B cell (primary cell): ENCODE data around the gene HELB. TPM values are rescaled to one million over a fixed set of nuclear protein-coding genes. Genes with fewer than 3 reads are reported as not detected.

Experiments
- ATAC-seq: fragments of 200-7000 bp; cut with Tn5 transposase; one replicate; pipeline ENCODE4 v1.10.0; 2021; ENCODE audit warnings: low read depth, mild to moderate bottlenecking, moderate number of reproducible peaks, moderate library complexity
- CTCF ChIA-PET: fragments of 350-600 bp; sonication (Branson Sonifier 250); formaldehyde crosslinking; loops from one replicate; lab custom pipeline; 2021; ENCODE audit warnings: antibody characterized with exemption, inconsistent platforms; lab: Charles Lee
- POLR2A ChIA-PET: fragments of 350-600 bp; sonication (Branson Sonifier 250); formaldehyde crosslinking; loops from one replicate; lab custom pipeline; 2021; ENCODE audit warnings: antibody characterized with exemption; lab: Charles Lee
- DNase-seq: peaks from one replicate; pipeline ENCODE4 v3.0.0; 2013
- H2AFZ ChIP-seq: 2 replicates; pipeline ENCODE4 v1.6.1; 2012; ENCODE audit warnings: mild to moderate bottlenecking, low read depth, low read length; ENCODE audit not compliant: insufficient read depth, poor library complexity, severe bottlenecking
- H3K27ac ChIP-seq, 2 donors: 1 replicate in 1 of 2; 2 replicates in 1 of 2; pipeline ENCODE4 v1.5.1; 2012 to 2013; ENCODE audit warnings: low read length in 2 of 2, mild to moderate bottlenecking in 2 of 2, moderate library complexity in 1 of 2
- H3K27me3 ChIP-seq, 4 experiments: fragments of 200-600 bp in 1 of 4; sonication (generic) in 1 of 4; replicated peaks in 1 of 4; 1 replicate in 2 of 4; 2 replicates in 2 of 4; pipeline versions ENCODE4 v1.6.1 to v1.7.0; 2013 to 2016; ENCODE audit warnings: low read length in 3 of 4, mild to moderate bottlenecking in 2 of 4, mixed read lengths in 1 of 4, moderate library complexity in 1 of 4; ENCODE audit not compliant: insufficient read depth in 4 of 4, control insufficient read depth in 3 of 4; ENCODE audit errors: control extremely low read depth in 1 of 4
- H3K36me3 ChIP-seq, 2 experiments: replicated peaks in 1 of 2; 1 replicate in 1 of 2; 2 replicates in 1 of 2; pipeline versions ENCODE4 v1.6.1 to v1.7.1; 2013; ENCODE audit warnings: low read length in 1 of 2; ENCODE audit not compliant: insufficient read depth in 2 of 2, control insufficient read depth in 1 of 2; ENCODE audit errors: control extremely low read depth in 1 of 2, extremely low read depth in 1 of 2
- H3K4me1 ChIP-seq, 2 donors: fragments of 200-600 bp in 1 of 2; sonication (generic) in 1 of 2; 1 replicate in 1 of 2; 2 replicates in 1 of 2; pipeline versions ENCODE4 v1.5.1 to v1.6.1; 2013 to 2017; ENCODE audit warnings: low read length in 2 of 2; ENCODE audit not compliant: control insufficient read depth in 2 of 2, insufficient read depth in 2 of 2
- H3K4me2 ChIP-seq: replicated peaks from 2 replicates; pipeline ENCODE3; 2012; ENCODE audit warnings: mild to moderate bottlenecking, low read depth, low read length; ENCODE audit not compliant: poor library complexity, severe bottlenecking
- H3K4me3 ChIP-seq, 5 experiments: fragments of 200-600 bp in 1 of 5; sonication (generic) in 1 of 5; 1 replicate in 3 of 5; 2 replicates in 2 of 5; pipeline versions ENCODE4 v1.5.1 to v1.7.0; 2011 to 2016; ENCODE audit warnings: low read length in 4 of 5, mild to moderate bottlenecking in 4 of 5, low read depth in 2 of 5, control low read depth in 1 of 5, moderate library complexity in 1 of 5; ENCODE audit not compliant: insufficient read depth in 1 of 5; ENCODE audit errors: control extremely low read depth in 1 of 5, extremely low read depth in 1 of 5
- H3K79me2 ChIP-seq: fragments of 200-600 bp; sonication (generic); one replicate; pipeline ENCODE4 v1.6.0; 2016; ENCODE audit warnings: low read length; ENCODE audit not compliant: control insufficient read depth, insufficient read depth
- H3K9ac ChIP-seq: fragments of 200-600 bp; sonication (generic); 2 replicates; pipeline ENCODE4 v1.6.1; 2017; ENCODE audit warnings: mild to moderate bottlenecking, low read length, moderate library complexity
- H3K9me3 ChIP-seq, 3 donors: one replicate each; pipeline versions ENCODE4 v1.6.1 to v1.7.1; 2013; ENCODE audit warnings: low read length in 2 of 3; ENCODE audit not compliant: control insufficient read depth in 2 of 3, insufficient read depth in 1 of 3; ENCODE audit errors: control extremely low read depth in 1 of 3
- H4K20me1 ChIP-seq: 2 replicates; pipeline ENCODE4 v1.6.0; 2012; ENCODE audit warnings: mild to moderate bottlenecking, low read length; ENCODE audit not compliant: insufficient read depth, control insufficient read depth, poor library complexity, severe bottlenecking
- H3K27ac Mint-ChIP-seq: one replicate; pipeline ENCODE4 v1.8.0; 2021; ENCODE audit warnings: mixed read lengths
- H3K27me3 Mint-ChIP-seq: one replicate; pipeline ENCODE4 v1.8.0; 2021; ENCODE audit warnings: mixed read lengths
- H3K4me1 Mint-ChIP-seq: one replicate; pipeline ENCODE4 v1.8.0; 2021; ENCODE audit warnings: mixed read lengths
- H3K4me3 Mint-ChIP-seq: one replicate; pipeline ENCODE4 v1.8.0; 2021; ENCODE audit warnings: mixed read lengths
- H3K9me3 Mint-ChIP-seq: one replicate; pipeline ENCODE4 v1.8.0; 2022; ENCODE audit warnings: mixed read lengths; ENCODE audit not compliant: insufficient read depth
- CTCF ChIP-seq: fragments of 200-600 bp; IDR thresholded peaks from one replicate; pipeline ENCODE4 v1.8.0; 2022; ENCODE audit warnings: antibody characterized with exemption, mild to moderate bottlenecking
- EZH2 ChIP-seq: IDR thresholded peaks from 2 replicates; pipeline ENCODE4 v1.6.1; 2012; ENCODE audit warnings: borderline replicate concordance, low read depth, mild to moderate bottlenecking, moderate library complexity, low read length; ENCODE audit not compliant: insufficient read depth, poor library complexity, severe bottlenecking
- WGBS: methylation state at CpG from one replicate; pipeline ENCODE4 v1.1.5; 2013; ENCODE audit warnings: missing lambda C conversion rate; ENCODE audit not compliant: insufficient coverage; 5-methylcytosine and 5-hydroxymethylcytosine counted together
- intact Hi-C: fragments of 100-400 bp; cut with micrococcal nuclease; formaldehyde crosslinking; loops from one replicate; pipeline ENCODE4 v1.10.0; 2022
- polyA plus RNA-seq: library from polyadenylated mRNA; depleted of rRNA; stranded (reverse); fragments of >200 nt; gene quantifications from 2 replicates; pipeline ENCODE4 v1.2.3, GENCODE V29; 2012
- total RNA-seq, 2 donors: library from RNA; stranded (reverse); fragments of 120-200 nt in 1 of 2; gene quantifications; 1 replicate in 1 of 2; 2 replicates in 1 of 2; pipeline versions ENCODE4 v1.2.3 to v1.2.4, GENCODE V29; 2013 to 2022

The HELB gene
- total and polyA plus RNA-seq, 2 donors (not counting 1 experiment from before 2014, with no cell fraction given), result 2.4 to 10.0 TPM

DNA sequence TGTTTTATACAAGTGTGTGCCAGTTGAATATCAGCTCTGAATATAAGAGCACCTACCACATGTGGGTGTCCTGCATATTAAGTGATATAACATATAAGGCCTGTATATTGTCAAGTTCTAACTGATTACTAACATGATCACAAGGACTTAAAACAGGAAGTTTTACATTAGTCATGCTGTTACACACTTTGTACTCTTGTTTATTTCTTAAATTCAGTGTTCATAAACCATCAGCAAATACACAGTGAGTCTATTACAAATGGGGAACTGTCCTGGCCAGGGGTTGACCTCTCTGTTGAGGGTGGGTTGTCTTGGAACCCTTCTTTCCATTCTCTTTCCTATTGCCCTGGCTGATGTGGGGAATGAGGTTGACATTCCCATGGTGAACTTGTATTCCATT is 19.1 kb downstream of the HELB start:
- no peak overlapping the region for H3K27ac ChIP-seq
- H3K27ac Mint-ChIP-seq, result no peak overlapping the region
- DNase-seq (no peak), ATAC-seq (no peak)
- no peak for TF ChIP-seq EZH2
- TF ChIP-seq CTCF, result no peak
- H4K20me1 ChIP-seq, result no peaks in the 10 kb centered on the region
- no peaks in the 10 kb centered on the region for H3K9me3 Mint-ChIP-seq
- no peaks in the 10 kb centered on the region for H3K9me3 ChIP-seq
- H3K4me2 ChIP-seq, result no peak overlapping the region
- no peak overlapping the region for H3K4me3 Mint-ChIP-seq
- H3K4me3 ChIP-seq, result no peak overlapping the region
- no peaks in the 10 kb centered on the region for H3K27me3 Mint-ChIP-seq
- no peaks in the 10 kb centered on the region for H3K79me2 ChIP-seq
- intact Hi-C loops, result no loop called here
- CTCF ChIA-PET, result no interaction called here
- H3K4me1 Mint-ChIP-seq, result peaks cover 2% of the 10 kb centered on the region
- peaks cover 6 to 31% of the 10 kb centered on the region in 2 experiments for H3K36me3 ChIP-seq
- H3K4me1 ChIP-seq, result no peaks in the 10 kb centered on the region
- no peaks in the 10 kb centered on the region for H3K27me3 ChIP-seq
- H2AFZ ChIP-seq, result no peak overlapping the region
- POLR2A ChIA-PET, result no interaction called here
- no peak overlapping the region for H3K9ac ChIP-seq

DNA sequence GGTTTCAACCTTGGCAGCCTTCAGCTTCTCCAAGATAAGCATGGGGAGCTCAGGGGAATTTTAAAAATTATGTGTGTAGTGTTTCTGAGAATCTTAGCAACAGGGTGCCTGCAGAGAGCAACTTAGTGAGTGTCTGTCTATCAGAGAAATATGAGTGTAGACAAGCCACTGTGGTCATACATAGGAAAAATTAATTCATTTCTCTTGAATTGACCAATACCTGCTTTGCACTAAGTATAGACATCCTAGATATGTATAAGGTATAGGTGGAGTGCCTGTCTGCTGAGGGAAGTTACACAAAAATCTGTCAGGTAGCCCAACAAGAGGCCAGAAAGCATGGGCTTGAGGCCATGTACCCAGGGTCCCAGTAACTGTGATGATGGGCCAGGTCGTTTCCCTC is 20.7 kb downstream of the HELB start:
- POLR2A ChIA-PET, result no interaction called here
- H3K9me3 ChIP-seq, result no peaks in the 10 kb centered on the region

More for the DNA sequence above, 20.7 kb downstream of the HELB start:
- no peak for ATAC-seq
- Histone ChIP-seq H4K20me1 (no peaks in the 10 kb centered on the region), H3K4me2 (no peak overlapping the region), H2AFZ (no peak overlapping the region), H3K79me2 (no peaks in the 10 kb centered on the region), H3K27ac (no peak overlapping the region), H3K36me3 (peaks cover 6 to 24% of the 10 kb centered on the region in 2 experiments), H3K4me3 (no peak overlapping the region), H3K4me1 (no peaks in the 10 kb centered on the region), H3K9ac (no peak overlapping the region), H3K27me3 (no peaks in the 10 kb centered on the region)
- Mint-ChIP-seq H3K4me1 (peaks cover 2% of the 10 kb centered on the region), H3K27ac (no peak overlapping the region), H3K9me3 (no peaks in the 10 kb centered on the region), H3K27me3 (no peaks in the 10 kb centered on the region), H3K4me3 (no peak overlapping the region)
- no peak for TF ChIP-seq EZH2
- TF ChIP-seq CTCF, result no peak
- DNase-seq, result no peak
- intact Hi-C loops, result no loop called here
- CTCF ChIA-PET, result no interaction called here
- no CpG with 5 or more reads among the region's 1 CpG for WGBS
